Cardiac muscle cell (in vitro differentiated cells and primary cell): ENCODE data around the gene COPZ2. TPM values are rescaled to one million over a fixed set of nuclear protein-coding genes. Genes with fewer than 3 reads are reported as not detected.

ENCODE experiments used
- DNase-seq, 2 donors: peaks; one replicate each; pipeline versions ENCODE4 v3.0.0 to v3.0.0-alpha.2; 2010 to 2017; ENCODE audit warnings: low read depth in 1 of 2, low spot score in 1 of 2
- H3K27ac ChIP-seq: fragments of 200-600 bp; sonication (generic); 2 replicates; pipeline ENCODE4 v1.5.1; 2016
- H3K27me3 ChIP-seq: fragments of 200-600 bp; sonication (generic); 2 replicates; pipeline ENCODE4 v1.6.0; 2016; ENCODE audit warnings: control low read depth
- H3K36me3 ChIP-seq: fragments of 200-600 bp; sonication (generic); 2 replicates; pipeline ENCODE4 v1.5.1; 2016; ENCODE audit warnings: control low read depth
- H3K4me1 ChIP-seq: fragments of 200-600 bp; sonication (generic); 2 replicates; pipeline ENCODE4 v1.8.1; 2017; ENCODE audit warnings: low read depth, mild to moderate bottlenecking, mixed run types
- H3K4me3 ChIP-seq: fragments of 200-600 bp; sonication (generic); 2 replicates; pipeline ENCODE4 v1.5.1; 2016; ENCODE audit warnings: mild to moderate bottlenecking
- H3K9me3 ChIP-seq: fragments of 200-600 bp; sonication (generic); 2 replicates; pipeline ENCODE4 v1.5.1; 2017; ENCODE audit warnings: low read depth, mild to moderate bottlenecking, control low read depth
- polyA plus RNA-seq: library from polyadenylated mRNA; unstranded; fragments of >200 nt; fragmentation: Nextera tagmentation; extraction: Ambion mirVana; gene quantifications from 2 replicates; pipeline ENCODE4 v1.2.1, GENCODE V29; 2016
- total RNA-seq: library from RNA; depleted of rRNA; stranded (reverse); fragments of >200 nt; gene quantifications from 2 replicates; pipeline ENCODE4 v1.2.3, GENCODE V29; 2016
- TF ChIP-seq, protein P1 (sequence below): IDR thresholded peaks from 2 replicates; pipeline ENCODE4 v1.5.1; 2012; ENCODE audit warnings: low read depth, mild to moderate bottlenecking, low read length

Gene COPZ2
- total and polyA plus RNA-seq, 2 experiments from 2014 or later, result 14.4 to 36.1 TPM

DNA sequence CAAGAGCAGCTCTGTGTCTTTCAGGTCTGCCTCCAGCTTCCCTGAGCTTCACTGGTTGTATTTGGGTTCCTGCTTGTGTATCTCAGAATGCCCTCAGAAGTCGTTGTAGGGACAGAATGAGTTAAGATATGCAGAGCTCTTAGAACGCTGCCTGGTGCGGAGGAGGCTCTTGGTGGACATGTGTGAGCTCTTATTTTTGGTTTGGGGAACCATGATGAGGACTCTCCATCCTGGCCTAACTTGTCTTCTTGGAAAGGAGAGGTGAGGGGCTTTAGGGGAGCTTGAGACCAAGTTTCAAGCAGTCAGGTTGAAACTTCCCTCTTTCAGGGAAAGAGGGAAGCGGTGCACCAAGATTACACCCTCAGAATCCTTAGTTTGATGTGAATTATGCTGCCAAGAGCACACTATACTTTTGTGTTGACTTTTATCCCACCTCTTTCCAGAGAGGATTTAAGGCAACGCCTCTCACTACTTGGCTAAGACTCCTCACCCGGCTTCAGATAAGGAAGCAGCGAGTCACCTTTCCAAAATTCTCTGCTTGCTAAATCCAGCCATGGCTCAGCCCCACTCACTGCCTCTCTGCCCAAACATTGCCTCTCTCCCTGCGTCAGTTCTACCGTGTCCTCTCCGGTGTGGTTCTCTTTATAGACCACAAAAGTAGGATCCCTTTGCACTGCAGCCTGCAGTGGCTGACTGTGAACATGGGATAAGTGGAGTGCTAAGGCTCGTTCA is 53.9 kb downstream of the COPZ2 start:
- no peaks in the 10 kb centered on the region for H3K9me3 ChIP-seq
- H3K36me3 ChIP-seq, result no peaks in the 10 kb centered on the region
- DNase-seq, result no peak
- H3K27me3 ChIP-seq, result no peaks in the 10 kb centered on the region
- peak overlapping the region; percentile 38 for H3K27ac ChIP-seq
- H3K4me3 ChIP-seq, result no peak overlapping the region
- H3K4me1 ChIP-seq, result peaks cover 45% of the 10 kb centered on the region
- TF ChIP-seq, protein P1, sequence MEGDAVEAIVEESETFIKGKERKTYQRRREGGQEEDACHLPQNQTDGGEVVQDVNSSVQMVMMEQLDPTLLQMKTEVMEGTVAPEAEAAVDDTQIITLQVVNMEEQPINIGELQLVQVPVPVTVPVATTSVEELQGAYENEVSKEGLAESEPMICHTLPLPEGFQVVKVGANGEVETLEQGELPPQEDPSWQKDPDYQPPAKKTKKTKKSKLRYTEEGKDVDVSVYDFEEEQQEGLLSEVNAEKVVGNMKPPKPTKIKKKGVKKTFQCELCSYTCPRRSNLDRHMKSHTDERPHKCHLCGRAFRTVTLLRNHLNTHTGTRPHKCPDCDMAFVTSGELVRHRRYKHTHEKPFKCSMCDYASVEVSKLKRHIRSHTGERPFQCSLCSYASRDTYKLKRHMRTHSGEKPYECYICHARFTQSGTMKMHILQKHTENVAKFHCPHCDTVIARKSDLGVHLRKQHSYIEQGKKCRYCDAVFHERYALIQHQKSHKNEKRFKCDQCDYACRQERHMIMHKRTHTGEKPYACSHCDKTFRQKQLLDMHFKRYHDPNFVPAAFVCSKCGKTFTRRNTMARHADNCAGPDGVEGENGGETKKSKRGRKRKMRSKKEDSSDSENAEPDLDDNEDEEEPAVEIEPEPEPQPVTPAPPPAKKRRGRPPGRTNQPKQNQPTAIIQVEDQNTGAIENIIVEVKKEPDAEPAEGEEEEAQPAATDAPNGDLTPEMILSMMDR, result no peak

DNA sequence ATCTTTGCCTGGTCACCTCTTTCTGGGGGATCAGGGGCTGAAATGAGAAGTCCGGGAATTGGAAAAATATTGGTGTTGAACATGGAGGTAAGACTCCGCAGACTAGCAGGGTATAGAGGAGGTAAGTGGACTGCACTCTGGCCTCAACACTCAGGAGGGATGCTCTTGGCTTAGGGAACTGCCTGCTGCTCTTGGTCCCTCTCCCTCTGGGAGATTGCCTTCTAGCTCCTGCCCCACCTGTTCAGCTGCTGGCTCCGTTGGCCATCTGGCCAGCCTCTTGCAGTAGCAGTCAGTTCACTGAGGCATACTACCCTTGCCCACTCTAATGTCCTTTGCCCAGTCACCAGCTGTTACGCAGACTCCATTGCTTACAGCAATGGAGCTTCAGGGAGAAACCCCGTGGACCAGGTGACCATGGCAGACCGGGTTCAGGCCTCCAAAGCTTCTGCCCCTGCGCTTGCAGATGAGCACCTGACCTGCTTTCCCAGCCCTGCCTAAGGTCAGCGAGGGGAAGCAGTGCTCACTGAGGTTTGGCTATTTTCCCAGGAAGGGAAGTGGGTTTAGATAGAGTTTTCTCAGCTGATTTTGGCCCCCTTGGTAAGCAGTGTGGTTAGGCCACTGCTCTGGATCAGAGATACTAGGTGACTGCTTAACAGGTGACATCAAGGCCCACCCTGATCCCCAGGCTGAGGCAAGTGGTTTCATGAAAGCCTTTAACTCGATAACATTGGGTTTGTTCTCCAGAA is 54.8 kb downstream of the COPZ2 start:
- Histone ChIP-seq H3K4me1 (peaks cover 44% of the 10 kb centered on the region), H3K9me3 (no peaks in the 10 kb centered on the region), H3K27me3 (no peaks in the 10 kb centered on the region), H3K36me3 (no peaks in the 10 kb centered on the region), H3K27ac (peak overlapping the region; percentile 38), H3K4me3 (no peak overlapping the region)
- TF ChIP-seq, protein P1, result no peak
- DNase-seq, result no peak

DNA sequence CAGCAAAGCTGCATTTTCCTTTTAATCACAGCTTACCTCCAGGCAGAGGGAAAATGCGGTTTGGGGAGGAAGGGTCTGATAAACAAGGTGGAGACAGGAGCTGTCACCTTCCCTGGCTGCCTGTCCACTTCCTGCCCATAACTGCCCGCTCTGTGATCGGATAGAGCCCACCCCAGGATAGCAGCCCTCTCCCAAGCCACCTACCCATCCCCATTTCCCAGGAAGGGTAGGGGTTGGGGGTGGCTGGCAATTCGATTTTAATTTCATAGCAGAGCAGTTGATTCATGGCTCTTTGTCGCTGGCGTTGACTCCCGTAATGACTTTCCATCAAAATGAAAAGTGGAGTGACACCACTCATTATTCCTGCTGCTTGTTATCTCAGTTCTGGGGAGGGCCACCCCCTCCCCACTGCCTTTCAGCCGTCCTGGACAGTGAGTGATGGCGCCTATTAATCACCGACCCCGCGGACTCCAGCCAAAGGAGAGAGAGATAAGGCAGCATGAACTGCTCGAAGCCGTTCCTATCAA is 55.4 kb downstream of the COPZ2 start:
- no peaks in the 10 kb centered on the region for H3K27me3 ChIP-seq
- TF ChIP-seq, protein P1, result no peak
- H3K27ac ChIP-seq, result peak overlapping the region; percentile 38
- H3K4me3 ChIP-seq, result no peak overlapping the region
- no peaks in the 10 kb centered on the region for H3K9me3 ChIP-seq
- DNase-seq, result no peak
- H3K36me3 ChIP-seq, result peaks cover 2% of the 10 kb centered on the region
- H3K4me1 ChIP-seq, result peaks cover 39% of the 10 kb centered on the region

DNA sequence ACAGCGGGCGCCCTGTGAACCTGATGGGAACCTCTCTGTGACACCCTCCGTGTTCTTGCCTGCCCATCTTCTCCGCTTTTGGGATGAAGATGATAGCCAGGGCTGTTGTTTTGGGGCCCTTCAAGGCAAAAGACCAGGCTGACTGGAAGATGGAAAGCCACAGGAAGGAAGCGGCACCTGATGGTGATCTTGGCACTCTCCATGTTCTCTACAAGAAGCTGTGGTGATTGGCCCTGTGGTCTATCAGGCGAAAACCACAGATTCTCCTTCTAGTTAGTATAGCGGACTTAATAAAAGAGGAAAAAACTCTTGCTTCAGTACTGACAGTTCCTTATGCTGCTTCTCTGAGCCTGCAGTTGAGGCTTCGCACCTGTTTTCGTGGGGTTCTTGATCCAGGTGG is 56.1 kb downstream of the COPZ2 start:
- no peak for DNase-seq
- Histone ChIP-seq H3K9me3 (no peaks in the 10 kb centered on the region), H3K27ac (peak overlapping the region; percentile 38), H3K4me3 (no peak overlapping the region), H3K4me1 (peaks cover 38% of the 10 kb centered on the region), H3K27me3 (no peaks in the 10 kb centered on the region), H3K36me3 (peaks cover 2% of the 10 kb centered on the region)
- TF ChIP-seq, protein P1, result no peak

DNA sequence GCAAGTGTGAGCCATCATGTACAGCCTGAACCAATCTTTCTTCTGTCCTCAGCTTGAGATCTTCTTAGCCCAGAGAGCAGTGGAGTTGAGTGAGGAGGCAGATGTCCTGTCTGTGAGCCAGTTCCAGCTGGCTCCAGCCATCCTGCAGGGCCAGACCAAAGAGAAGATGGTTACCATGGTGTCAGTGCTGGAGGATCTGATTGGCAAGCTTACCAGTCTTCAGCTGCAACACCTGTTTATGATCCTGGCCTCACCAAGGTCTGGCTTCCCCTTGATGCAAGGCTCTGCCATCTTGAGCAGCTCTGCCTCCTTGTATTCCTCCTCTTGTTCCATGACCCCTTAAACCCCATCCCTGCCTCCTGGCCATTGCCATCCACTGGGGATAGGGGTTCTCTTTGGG is 57.1 kb downstream of the COPZ2 start:
- H3K4me1 ChIP-seq, result peaks cover 38% of the 10 kb centered on the region
- DNase-seq, result no peak
- H3K27ac ChIP-seq, result no peak overlapping the region
- no peaks in the 10 kb centered on the region for H3K27me3 ChIP-seq
- peaks cover 5% of the 10 kb centered on the region for H3K36me3 ChIP-seq
- TF ChIP-seq, protein P1, result no peak
- no peak overlapping the region for H3K4me3 ChIP-seq
- H3K9me3 ChIP-seq, result no peaks in the 10 kb centered on the region
